ENCODE data around the gene SLC30A1.

The SLC30A1 gene

GRCh38 chr1:211524521-211524920 is 54.4 kb downstream of the SLC30A1 start:
- Histone ChIP-seq H3K9me3 (ENCODE audit: insufficient read depth, low read depth, low read length) (peaks cover 2% of the 10 kb centered on the region), H4K91ac (ENCODE audit: low read depth, low read length) (no peak overlapping the region), H3K4ac (ENCODE audit: low read depth, low read length) (no peak overlapping the region), H3K9ac (ENCODE audit: low read length) (no peak overlapping the region), H3K79me1 (ENCODE audit: low read length) (no peaks in the 10 kb centered on the region), H3K4me1 (ENCODE audit: control insufficient read depth in 1 of 2, insufficient read depth in 2 of 2, low read length in 2 of 2) (peaks cover 4% of the 10 kb centered on the region in 2 experiments), H3K18ac (ENCODE audit: low read length) (no peak overlapping the region), H3K27me3 (ENCODE audit: insufficient read depth, low read length) (no peaks in the 10 kb centered on the region), H3K14ac (ENCODE audit: low read length) (no peak overlapping the region), H3K23ac (ENCODE audit: low read length) (no peak overlapping the region), H3K27ac (ENCODE audit: low read depth, low read length) (no peak overlapping the region), H3K4me3 (ENCODE audit: low read depth, low read length) (peak overlapping the region; percentile 24), H4K12ac (ENCODE audit: low read depth, low read length) (no peak overlapping the region), H3K79me2 (ENCODE audit: control insufficient read depth, insufficient read depth, low read length, poor library complexity) (no peaks in the 10 kb centered on the region), H2BK12ac (ENCODE audit: low read length) (peak overlapping the region; percentile 7), H2AK5ac (ENCODE audit: low read length) (no peak overlapping the region), H4K8ac (ENCODE audit: low read depth, low read length) (no peak overlapping the region), H3K4me2 (ENCODE audit: low read length) (no peak overlapping the region), H2BK120ac (ENCODE audit: insufficient read depth, low read length, poor library complexity) (no peak overlapping the region), H2BK5ac (ENCODE audit: low read depth, low read length, poor library complexity) (no peak overlapping the region), H2AFZ (ENCODE audit: insufficient read depth, low read length, poor library complexity) (no peak overlapping the region), H3K36me3 (ENCODE audit: control insufficient read depth in 1 of 2, insufficient read depth in 2 of 2, low read length in 2 of 2) (no peaks in the 10 kb centered on the region)
- no peak for DNase-seq
- no CpG with 5 or more reads among the region's 10 CpGs for WGBS (ENCODE audit: extremely low coverage, insufficient coverage, insufficient read length)

- no peak overlapping the region for H3K9ac ChIP-seq (ENCODE audit: low read length)
- H3K27ac ChIP-seq (ENCODE audit: low read depth, low read length): no peak overlapping the region
- H3K36me3 ChIP-seq (ENCODE audit: control insufficient read depth in 1 of 2, insufficient read depth in 2 of 2, low read length in 2 of 2): no peaks in the 10 kb centered on the region
- H4K91ac ChIP-seq (ENCODE audit: low read depth, low read length): no peak overlapping the region
- H3K4me3 ChIP-seq (ENCODE audit: low read depth, low read length): no peak overlapping the region
- no peak for DNase-seq
- H3K23ac ChIP-seq (ENCODE audit: low read length): no peak overlapping the region
- no peaks in the 10 kb centered on the region for H3K79me2 ChIP-seq (ENCODE audit: control insufficient read depth, insufficient read depth, low read length, poor library complexity)
- H2BK120ac ChIP-seq (ENCODE audit: insufficient read depth, low read length, poor library complexity): no peak overlapping the region
- peaks cover 4% of the 10 kb centered on the region in 2 experiments for H3K4me1 ChIP-seq (ENCODE audit: control insufficient read depth in 1 of 2, insufficient read depth in 2 of 2, low read length in 2 of 2)
- H4K12ac ChIP-seq (ENCODE audit: low read depth, low read length): no peak overlapping the region
- no peak overlapping the region for H4K8ac ChIP-seq (ENCODE audit: low read depth, low read length)
- no CpG with 5 or more reads among the region's 6 CpGs for WGBS (ENCODE audit: extremely low coverage, insufficient coverage, insufficient read length)
- peaks cover 2% of the 10 kb centered on the region for H3K9me3 ChIP-seq (ENCODE audit: insufficient read depth, low read depth, low read length)
- no peak overlapping the region for H3K4me2 ChIP-seq (ENCODE audit: low read length)
- H2BK5ac ChIP-seq (ENCODE audit: low read depth, low read length, poor library complexity): no peak overlapping the region
- no peak overlapping the region for H3K4ac ChIP-seq (ENCODE audit: low read depth, low read length)
- H3K27me3 ChIP-seq (ENCODE audit: insufficient read depth, low read length): no peaks in the 10 kb centered on the region
- H3K14ac ChIP-seq (ENCODE audit: low read length): no peak overlapping the region
- no peak overlapping the region for H2BK12ac ChIP-seq (ENCODE audit: low read length)
- H2AK5ac ChIP-seq (ENCODE audit: low read length): no peak overlapping the region
- H2AFZ ChIP-seq (ENCODE audit: insufficient read depth, low read length, poor library complexity): no peak overlapping the region
- H3K18ac ChIP-seq (ENCODE audit: low read length): no peak overlapping the region
- no peaks in the 10 kb centered on the region for H3K79me1 ChIP-seq (ENCODE audit: low read length)
These were observed 56.2 kb downstream of the SLC30A1 start for GRCh38 chr1:211522804-211523203.
